Activated CD4-positive, alpha-beta T cell treated with anti-CD3 and anti-CD28 coated beads, Interleukin-2, amount 50 U/mL, for 16 hours (primary cell): ENCODE data around the gene C16orf90.

Experiments used
- DNase-seq: peaks from one replicate; pipeline ENCODE4 v3.0.0-alpha.2; 2020

The C16orf90 gene

GRCh38 chr16:3461151-3461550, 34.1 kb downstream of the C16orf90 start:
- DNase-seq: peak; percentile 20

- DNase-seq: no peak
Observed at GRCh38 chr16:3460585-3460984, 34.7 kb downstream of the C16orf90 start.

- no peak for DNase-seq
Observed at GRCh38 chr16:3460121-3460520, 35.2 kb downstream of the C16orf90 start.

DNA sequence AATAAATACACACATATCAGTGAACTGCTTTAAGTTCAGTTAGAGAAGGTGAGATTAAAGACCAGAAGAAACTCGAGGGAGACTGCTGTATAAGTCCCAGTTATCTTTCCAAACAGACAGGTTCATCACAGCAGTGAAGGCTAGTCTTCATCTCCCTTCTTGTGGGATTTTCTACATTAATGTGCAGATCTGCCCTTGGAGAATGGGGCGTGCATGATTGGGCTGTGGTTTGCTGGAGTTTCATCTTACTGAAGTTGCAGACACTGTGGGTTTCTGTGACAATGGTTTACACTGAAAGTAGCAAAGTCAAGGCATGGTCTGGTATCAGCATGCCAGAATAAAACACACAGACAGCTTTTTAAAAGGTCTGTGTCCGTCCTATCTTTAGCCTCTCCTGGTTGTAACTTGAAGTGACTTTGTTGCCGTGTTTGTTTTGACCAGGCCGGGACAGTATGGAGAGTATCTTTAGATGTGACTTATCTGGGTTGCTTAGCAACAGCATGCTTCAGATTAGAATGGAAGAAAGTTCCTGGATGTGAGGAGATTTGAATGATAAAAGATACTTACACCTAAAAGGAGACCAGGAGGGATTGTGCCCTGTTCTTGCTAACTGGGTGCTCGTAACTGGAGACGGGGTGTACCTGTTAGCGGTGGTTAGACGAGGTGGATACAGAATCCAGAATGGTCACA, 35.7 kb downstream of the C16orf90 start:
- DNase-seq: peak; percentile 55

DNA sequence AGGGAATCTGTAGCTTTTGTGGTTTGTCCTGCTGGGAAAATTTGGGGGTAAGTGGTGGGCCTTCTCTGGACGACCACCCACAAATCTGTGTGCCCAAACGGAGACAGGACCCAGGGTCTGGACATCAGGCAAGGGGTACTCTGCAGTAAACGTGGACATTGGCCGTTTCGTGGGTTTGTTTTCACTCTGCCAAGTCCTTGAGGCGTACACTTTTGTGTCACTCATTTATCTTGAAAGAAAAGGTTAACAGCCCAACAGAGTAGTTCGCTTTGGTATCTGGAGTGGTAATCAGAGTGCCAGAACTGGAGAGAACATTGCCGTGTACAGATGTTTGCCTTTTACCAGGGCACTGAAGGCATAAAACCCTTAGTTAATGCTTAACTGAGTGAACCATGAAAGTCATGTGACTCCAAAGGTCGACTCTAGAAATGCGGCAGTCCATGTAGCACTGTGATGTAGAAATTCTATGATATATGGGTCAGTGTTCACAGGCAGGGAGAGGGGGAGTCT, 36.4 kb downstream of the C16orf90 start:
- DNase-seq: no peak

GRCh38 chr16:3458278-3458851, 36.9 kb downstream of the C16orf90 start:
- DNase-seq: no peak

DNA sequence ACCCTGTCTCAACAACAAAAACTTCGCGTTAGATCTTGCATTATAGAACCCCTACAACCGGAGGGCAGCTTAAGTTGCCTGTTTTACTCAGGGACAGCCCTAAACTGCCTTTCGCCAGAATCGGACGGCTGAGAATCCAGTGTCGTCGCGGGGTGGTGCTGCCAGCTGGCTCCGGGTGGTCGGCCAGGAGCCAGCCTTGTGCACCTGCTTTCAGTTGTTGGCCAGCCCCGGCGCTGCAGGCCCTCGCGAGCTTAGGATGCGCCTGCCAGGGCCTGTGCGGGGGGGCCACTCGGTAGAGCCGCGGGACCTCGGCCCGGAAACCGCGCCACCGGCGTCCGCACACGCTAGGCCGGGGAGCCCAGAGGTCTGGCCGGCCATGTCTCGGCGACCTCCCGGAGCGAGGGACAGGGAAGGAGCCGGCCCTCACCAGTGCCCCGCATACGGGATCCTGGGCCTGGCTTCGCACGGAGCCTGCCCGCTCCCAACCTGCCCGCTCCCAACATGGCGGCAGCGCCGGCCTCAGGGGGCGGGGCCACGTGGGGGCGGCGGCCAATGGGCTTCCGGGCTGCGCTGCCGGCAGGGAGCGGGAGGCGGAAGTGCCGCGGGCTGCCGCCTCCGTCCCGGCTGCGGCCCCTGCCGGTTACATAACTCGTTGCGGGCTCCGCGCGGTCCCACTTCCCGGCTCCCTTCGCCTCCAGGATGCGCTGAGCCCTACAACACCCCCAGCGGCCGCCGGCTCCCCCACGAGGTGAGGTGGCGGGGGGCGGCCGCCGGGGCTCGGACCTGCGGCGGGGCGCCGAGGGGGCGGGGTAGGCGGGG, 37.6 kb downstream of the C16orf90 start:
- DNase-seq: peak; percentile 89

- no peak for DNase-seq
Observed at GRCh38 chr16:3454631-3455147, 40.6 kb downstream of the C16orf90 start.

DNA sequence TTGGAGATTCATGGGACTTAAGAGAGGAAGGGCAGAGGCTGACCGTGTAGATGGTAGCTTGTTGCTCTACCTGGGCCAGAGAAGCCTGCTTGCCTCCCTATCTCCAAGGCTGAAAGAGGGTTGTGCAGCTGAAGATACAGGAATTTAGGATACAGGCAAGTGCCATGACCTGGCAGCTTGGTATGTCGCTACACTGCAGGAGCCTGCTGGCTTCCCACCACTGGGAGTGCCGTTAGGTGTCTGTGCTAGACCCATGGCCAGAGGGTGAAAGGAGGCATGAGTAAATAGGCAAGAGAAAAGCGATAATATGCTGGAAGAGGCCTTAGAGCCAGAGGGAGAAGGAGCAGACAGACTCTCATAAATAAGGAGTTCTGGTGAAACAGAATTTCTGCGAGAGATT, 41.2 kb downstream of the C16orf90 start:
- no peak for DNase-seq

DNA sequence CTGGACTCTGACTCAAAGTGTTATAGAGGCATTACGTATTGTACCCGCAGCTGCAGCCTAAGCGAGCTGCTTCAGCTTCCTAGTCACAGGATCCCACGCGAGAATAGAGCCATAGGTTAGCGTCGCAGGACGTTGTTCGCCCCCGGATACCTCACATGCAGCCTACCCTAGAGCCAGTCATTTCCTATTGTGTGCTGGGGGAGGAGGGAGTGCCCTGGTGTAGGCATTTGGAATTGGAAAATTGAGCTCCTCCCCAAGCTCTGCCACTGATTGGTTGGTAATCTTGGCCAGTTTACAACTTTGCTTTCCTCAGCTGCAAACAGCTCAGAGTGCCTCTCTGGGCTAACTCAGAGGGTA, 51.3 kb downstream of the C16orf90 start:
- DNase-seq: peak; percentile 51
